ENCODE results near the gene CHST10. TPM values are rescaled to one million over a fixed set of nuclear protein-coding genes. Genes with fewer than 3 reads are reported as not detected.
"Not testable (repeated sequence)": the region's sequence is repeated elsewhere in the genome, so short reads cannot be mapped to it uniquely, and the experiment has no call there.

CHST10 gene
- total RNA-seq, 1 experiment from 2014 or later = 36.6 TPM

DNA sequence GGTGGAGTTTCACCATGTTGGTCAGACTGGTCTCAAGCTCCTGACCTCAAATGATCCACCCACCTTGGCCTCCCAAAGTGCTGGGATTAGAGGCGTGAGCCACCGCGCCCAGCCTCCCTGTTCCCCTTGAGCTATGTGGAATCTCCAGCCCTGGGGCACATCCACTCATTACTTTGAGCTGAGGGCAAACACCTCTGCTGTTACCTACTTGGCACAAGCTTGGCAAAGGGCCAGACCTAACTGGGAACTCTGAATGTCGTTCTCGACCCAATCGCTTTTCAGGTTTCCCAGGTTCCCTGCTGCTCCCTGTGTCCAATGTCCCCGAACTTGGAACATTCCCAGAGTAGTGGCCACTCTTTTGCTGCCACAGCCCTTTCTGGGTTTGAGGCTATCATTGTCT, 40.6 kb downstream of the CHST10 start:
- in situ Hi-C loops (cut with HindIII; ENCODE audit: low pct_unique_long_range_greater_than_20kb, low sequenced_read_pairs) = no loop called here
- DNase-seq (ENCODE audit: low read depth, low spot score) = no peak

DNA sequence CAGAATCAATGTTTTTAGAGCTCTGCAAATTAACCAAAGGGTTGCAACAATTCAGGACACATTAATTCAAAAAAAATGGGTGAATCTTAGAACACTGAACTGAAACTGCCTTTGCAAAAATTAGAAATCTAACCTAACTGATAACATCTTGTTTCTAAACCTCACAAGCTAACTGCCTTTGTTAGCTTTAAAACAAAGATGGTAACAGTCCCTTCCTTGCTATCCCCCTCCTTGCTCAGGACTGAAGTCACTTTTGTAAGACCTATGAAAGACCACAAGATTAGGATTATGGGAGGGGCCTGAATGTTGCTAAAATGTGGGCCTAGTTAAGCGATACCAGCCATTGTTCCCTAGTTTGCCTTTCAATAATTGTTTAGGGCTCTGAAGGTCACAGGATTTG, 50.3 kb downstream of the CHST10 start:
- in situ Hi-C loops (cut with HindIII; ENCODE audit: low pct_unique_long_range_greater_than_20kb, low sequenced_read_pairs) = no loop called here
- DNase-seq (ENCODE audit: low read depth, low spot score) = no peak

DNA sequence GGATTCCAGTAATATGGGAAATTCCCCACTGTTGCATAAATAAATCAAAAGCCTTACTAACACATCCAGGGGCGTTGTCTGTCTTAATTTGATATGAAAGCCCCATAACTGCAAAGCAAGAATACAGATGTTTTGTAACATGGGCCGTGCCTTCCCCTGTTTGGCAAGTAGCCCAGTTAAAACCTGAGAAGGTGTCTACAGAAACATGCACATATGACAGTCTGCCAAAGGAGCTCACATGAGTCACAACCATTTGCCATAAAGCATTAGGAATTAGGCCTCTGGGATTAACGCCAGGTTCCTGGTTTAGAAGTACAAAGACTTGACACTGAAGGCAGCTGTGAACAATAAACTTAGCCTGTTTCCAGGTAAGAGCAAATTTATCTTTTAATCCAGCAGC, 52.0 kb downstream of the CHST10 start:
- in situ Hi-C loops (cut with HindIII; ENCODE audit: low pct_unique_long_range_greater_than_20kb, low sequenced_read_pairs) = no loop called here
- DNase-seq (ENCODE audit: low read depth, low spot score) = no peak

DNA sequence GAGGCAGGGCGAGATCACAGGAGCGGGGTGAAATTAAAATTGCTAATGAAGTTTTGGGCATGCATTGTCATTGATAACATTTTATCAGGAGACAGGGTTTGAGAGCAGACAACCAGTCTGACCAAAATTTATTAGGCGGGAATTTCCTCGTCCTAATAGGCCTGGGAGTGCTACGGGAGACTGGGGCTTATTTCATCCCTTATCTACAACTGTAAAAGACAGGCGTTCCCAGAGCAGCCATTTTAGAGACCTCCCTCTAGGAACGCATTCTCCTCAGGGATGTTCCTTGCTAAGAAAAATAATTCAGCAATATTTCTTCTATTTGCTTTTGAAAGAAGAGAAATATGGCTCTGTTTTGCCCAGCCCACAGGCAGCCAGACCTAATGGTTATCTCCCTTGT, 55.2 kb downstream of the CHST10 start:
- in situ Hi-C loops (cut with HindIII; ENCODE audit: low pct_unique_long_range_greater_than_20kb, low sequenced_read_pairs); DNase-seq (ENCODE audit: low read depth, low spot score): not testable (repeated sequence)

- DNase-seq (ENCODE audit: low read depth, low spot score) = no peak
- in situ Hi-C loops (cut with HindIII; ENCODE audit: low pct_unique_long_range_greater_than_20kb, low sequenced_read_pairs) = no loop called here
These were observed 57.9 kb downstream of the CHST10 start for GRCh38 chr2:100359576-100359975.

- in situ Hi-C loops (cut with HindIII; ENCODE audit: low pct_unique_long_range_greater_than_20kb, low sequenced_read_pairs) = no loop called here
- DNase-seq (ENCODE audit: low read depth, low spot score) = no peak
These were observed 58.9 kb downstream of the CHST10 start for GRCh38 chr2:100358554-100358953.

- no peak for DNase-seq (ENCODE audit: low read depth, low spot score)
- in situ Hi-C loops (cut with HindIII; ENCODE audit: low pct_unique_long_range_greater_than_20kb, low sequenced_read_pairs) = no loop called here
These were observed 64.9 kb downstream of the CHST10 start for GRCh38 chr2:100352521-100352920.

GRCh38 chr2:100350661-100351185, 66.7 kb downstream of the CHST10 start:
- in situ Hi-C loops (cut with HindIII; ENCODE audit: low pct_unique_long_range_greater_than_20kb, low sequenced_read_pairs) = no loop called here
- no peak for DNase-seq (ENCODE audit: low read depth, low spot score)

DNA sequence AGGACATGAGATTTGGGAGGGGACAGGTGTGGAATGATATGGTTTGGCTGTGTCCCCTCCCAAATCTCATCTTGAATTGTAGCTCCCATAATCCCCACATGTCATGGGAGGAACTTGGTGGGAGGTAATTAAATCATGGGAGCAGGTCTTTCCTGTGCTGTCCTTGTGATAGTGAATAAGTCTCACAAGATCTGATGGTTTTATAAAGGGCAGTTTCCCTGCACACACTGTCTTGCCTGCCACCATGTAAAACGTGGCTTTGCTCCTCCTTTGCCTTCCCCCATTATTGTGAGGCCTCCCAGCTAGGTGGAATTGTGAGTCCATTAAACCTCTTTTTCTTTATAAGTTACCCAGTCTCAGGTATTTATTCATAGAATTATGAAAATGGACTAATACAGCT, 72.3 kb downstream of the CHST10 start:
- in situ Hi-C loops (cut with HindIII; ENCODE audit: low pct_unique_long_range_greater_than_20kb, low sequenced_read_pairs) = not testable (repeated sequence)

DNA sequence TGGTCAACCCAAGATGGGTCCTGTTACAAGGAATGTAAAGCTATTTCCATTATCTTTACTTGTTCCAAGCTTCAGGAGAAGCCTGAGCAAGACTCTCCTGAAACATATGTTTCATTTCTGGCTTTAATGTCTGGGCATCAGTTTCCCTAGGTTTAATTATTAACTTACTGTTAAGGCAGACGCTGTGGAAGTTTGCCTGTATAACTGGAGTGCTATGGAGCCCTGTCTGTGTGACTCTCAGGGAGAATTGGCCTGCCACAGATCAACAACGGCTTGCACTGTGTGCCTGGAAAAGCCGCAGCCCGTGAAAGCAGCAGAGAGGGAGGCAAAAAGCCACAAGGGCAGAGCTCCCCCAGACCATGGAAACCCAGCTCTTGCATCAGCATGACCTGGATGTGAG, 73.0 kb downstream of the CHST10 start:
- no peak for DNase-seq (ENCODE audit: low read depth, low spot score)
- in situ Hi-C loops (cut with HindIII; ENCODE audit: low pct_unique_long_range_greater_than_20kb, low sequenced_read_pairs) = no loop called here

More for the DNA sequence above, 72.3 kb downstream of the CHST10 start:
- not testable (repeated sequence) for DNase-seq (ENCODE audit: low read depth, low spot score)

- DNase-seq (ENCODE audit: low read depth, low spot score); in situ Hi-C loops (cut with HindIII; ENCODE audit: low pct_unique_long_range_greater_than_20kb, low sequenced_read_pairs): not testable (repeated sequence)
These were observed 75.0 kb downstream of the CHST10 start for GRCh38 chr2:100342466-100342865.

Small RNA genes lying within 50 kb of the gene (small RNA-seq; reads per million reads assigned to genes)
- 0 reads per million in 2 experiments for gene AC012493.2
- gene AC012493.3 = 0 reads per million in 2 experiments

Other genes starting within 250 kb of the CHST10 start
- gene LONRF2, start 95.2 kb downstream of the CHST10 start, total RNA-seq (2014; rRNA removed; shearing (Covaris generic)) = 12.1 and 12.3 TPM in 2 replicates
- gene NMS, start 52.8 kb upstream of the CHST10 start, total RNA-seq (2014; rRNA removed; shearing (Covaris generic)) = not detected in 2 replicates
- gene PDCL3, start 145.3 kb upstream of the CHST10 start, total RNA-seq (2014; rRNA removed; shearing (Covaris generic)) = 21.4 and 23.1 TPM in 2 replicates

Measured in SK-MEL-5 (cell line).